MM.1S (cell line): Measurements from ENCODE around the gene DDR1.

Source experiments
- CTCF ChIP-seq: fragments of 300-600 bp; sonication (generic); IDR thresholded peaks from 2 replicates; pipeline ENCODE4 v1.5.1; 2016; ENCODE audit warnings: antibody characterized with exemption, low read length, mixed read lengths
- EZH2phosphoT487 ChIP-seq: fragments of 300-600 bp; sonication (generic); IDR thresholded peaks from 2 replicates; pipeline ENCODE4 v1.6.1; 2018; ENCODE audit warnings: antibody characterized with exemption, low read length

DNA sequence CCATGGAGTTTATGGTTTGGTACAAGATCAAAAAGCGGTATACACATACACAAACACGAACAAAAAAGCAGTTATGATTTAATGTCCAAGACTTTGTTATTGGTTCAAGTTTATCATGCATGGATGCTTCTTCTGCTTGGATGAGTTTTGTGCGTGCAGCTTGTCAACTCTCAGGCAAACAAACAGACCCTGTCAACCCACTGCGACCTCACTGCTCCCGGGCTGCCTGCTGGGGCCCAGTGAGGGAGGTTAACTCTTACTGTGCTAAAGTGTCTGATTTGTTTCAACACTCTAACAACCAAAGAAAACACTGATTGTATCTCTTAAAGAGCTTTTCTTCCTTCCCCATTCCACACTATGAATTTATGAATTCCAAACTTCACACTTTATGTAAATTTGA lies 26.8 kb upstream of the DDR1 start:
- TF ChIP-seq CTCF (no peak), EZH2phosphoT487 (no peak)
